BE2C (cell line): ENCODE results near the gene CTDNEP1.

Experiments used
- DNase-seq: peaks from one replicate; pipeline ENCODE4 v3.0.0-alpha.2; 2020
- H3K27me3 ChIP-seq: fragments of 250-450 bp; sonication (Bioruptor Pico); 2 replicates; pipeline ENCODE4 v1.5.1; 2020; ENCODE audit warnings: mild to moderate bottlenecking
- H3K36me3 ChIP-seq: fragments of 250-450 bp; sonication (Bioruptor Pico); 2 replicates; pipeline ENCODE4 v1.5.1; 2020; ENCODE audit warnings: mild to moderate bottlenecking
- H3K4me1 ChIP-seq: fragments of 250-450 bp; sonication (Bioruptor Pico); 2 replicates; pipeline ENCODE4 v1.5.1; 2020
- H3K4me3 ChIP-seq: 2 replicates; pipeline ENCODE4 v1.5.1; 2011; ENCODE audit warnings: low read depth, low read length
- H3K9me3 ChIP-seq: fragments of 250-450 bp; sonication (Bioruptor Pico); 2 replicates; pipeline ENCODE4 v1.5.1; 2020
- CTCF ChIP-seq: IDR thresholded peaks from 2 replicates; pipeline ENCODE4 v1.5.1; 2012; ENCODE audit warnings: mild to moderate bottlenecking, low read depth, low read length

The CTDNEP1 gene

GRCh38 chr17:7213895-7214299, 37.6 kb downstream of the CTDNEP1 start:
- H3K4me3 ChIP-seq: peak overlapping the region; percentile 50
- H3K27me3 ChIP-seq: no peaks in the 10 kb centered on the region
- peak; percentile 73 for TF ChIP-seq CTCF
- peaks cover 8% of the 10 kb centered on the region; the same call in 1 of the 2 replicates for H3K4me1 ChIP-seq
- peak; percentile 88 for DNase-seq
- H3K9me3 ChIP-seq: no peaks in the 10 kb centered on the region
- H3K36me3 ChIP-seq: no peaks in the 10 kb centered on the region

- H3K4me3 ChIP-seq: peak overlapping the region; percentile 45
- DNase-seq: no peak
Measured at GRCh38 chr17:7211491-7212273, 39.9 kb downstream of the CTDNEP1 start.

GRCh38 chr17:7208754-7209460, 42.6 kb downstream of the CTDNEP1 start:
- DNase-seq: no peak
- no peaks in the 10 kb centered on the region for H3K9me3 ChIP-seq
- H3K4me1 ChIP-seq: peaks cover 5% of the 10 kb centered on the region
- H3K4me3 ChIP-seq: no peak overlapping the region
- no peaks in the 10 kb centered on the region for H3K36me3 ChIP-seq
- no peak for TF ChIP-seq CTCF
- no peaks in the 10 kb centered on the region for H3K27me3 ChIP-seq

More at GRCh38 chr17:7211491-7212273, 39.9 kb downstream of the CTDNEP1 start:
- H3K36me3 ChIP-seq: no peaks in the 10 kb centered on the region
- no peaks in the 10 kb centered on the region for H3K9me3 ChIP-seq
- no peak for TF ChIP-seq CTCF
- H3K4me1 ChIP-seq: peaks cover 8% of the 10 kb centered on the region; the same call in 1 of the 2 replicates
- no peaks in the 10 kb centered on the region for H3K27me3 ChIP-seq

GRCh38 chr17:7208027-7208571, 43.4 kb downstream of the CTDNEP1 start:
- TF ChIP-seq CTCF: no peak
- no peak overlapping the region for H3K4me3 ChIP-seq
- H3K4me1 ChIP-seq: peaks cover 5% of the 10 kb centered on the region; the same call in 1 of the 2 replicates
- H3K9me3 ChIP-seq: no peaks in the 10 kb centered on the region
- no peak for DNase-seq
- H3K27me3 ChIP-seq: no peaks in the 10 kb centered on the region
- no peaks in the 10 kb centered on the region for H3K36me3 ChIP-seq

GRCh38 chr17:7207120-7208001, 44.2 kb downstream of the CTDNEP1 start:
- H3K9me3 ChIP-seq: no peaks in the 10 kb centered on the region
- no peaks in the 10 kb centered on the region for H3K36me3 ChIP-seq
- H3K4me3 ChIP-seq: no peak overlapping the region
- DNase-seq: no peak
- H3K4me1 ChIP-seq: peaks cover 5% of the 10 kb centered on the region; the same call in 1 of the 2 replicates
- TF ChIP-seq CTCF: no peak
- no peaks in the 10 kb centered on the region for H3K27me3 ChIP-seq
